HG02884 (cell line): ENCODE measurements around the gene PMPCA.

ENCODE experiments used
- ATAC-seq: cut with Tn5 transposase; IDR thresholded peaks from one replicate; pipeline ENCODE4 v1.9.1; 2021; ENCODE audit warnings: mild to moderate bottlenecking, moderate library complexity; ENCODE audit not compliant: unreplicated experiment

Gene PMPCA, protein sequence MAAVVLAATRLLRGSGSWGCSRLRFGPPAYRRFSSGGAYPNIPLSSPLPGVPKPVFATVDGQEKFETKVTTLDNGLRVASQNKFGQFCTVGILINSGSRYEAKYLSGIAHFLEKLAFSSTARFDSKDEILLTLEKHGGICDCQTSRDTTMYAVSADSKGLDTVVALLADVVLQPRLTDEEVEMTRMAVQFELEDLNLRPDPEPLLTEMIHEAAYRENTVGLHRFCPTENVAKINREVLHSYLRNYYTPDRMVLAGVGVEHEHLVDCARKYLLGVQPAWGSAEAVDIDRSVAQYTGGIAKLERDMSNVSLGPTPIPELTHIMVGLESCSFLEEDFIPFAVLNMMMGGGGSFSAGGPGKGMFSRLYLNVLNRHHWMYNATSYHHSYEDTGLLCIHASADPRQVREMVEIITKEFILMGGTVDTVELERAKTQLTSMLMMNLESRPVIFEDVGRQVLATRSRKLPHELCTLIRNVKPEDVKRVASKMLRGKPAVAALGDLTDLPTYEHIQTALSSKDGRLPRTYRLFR

DNA sequence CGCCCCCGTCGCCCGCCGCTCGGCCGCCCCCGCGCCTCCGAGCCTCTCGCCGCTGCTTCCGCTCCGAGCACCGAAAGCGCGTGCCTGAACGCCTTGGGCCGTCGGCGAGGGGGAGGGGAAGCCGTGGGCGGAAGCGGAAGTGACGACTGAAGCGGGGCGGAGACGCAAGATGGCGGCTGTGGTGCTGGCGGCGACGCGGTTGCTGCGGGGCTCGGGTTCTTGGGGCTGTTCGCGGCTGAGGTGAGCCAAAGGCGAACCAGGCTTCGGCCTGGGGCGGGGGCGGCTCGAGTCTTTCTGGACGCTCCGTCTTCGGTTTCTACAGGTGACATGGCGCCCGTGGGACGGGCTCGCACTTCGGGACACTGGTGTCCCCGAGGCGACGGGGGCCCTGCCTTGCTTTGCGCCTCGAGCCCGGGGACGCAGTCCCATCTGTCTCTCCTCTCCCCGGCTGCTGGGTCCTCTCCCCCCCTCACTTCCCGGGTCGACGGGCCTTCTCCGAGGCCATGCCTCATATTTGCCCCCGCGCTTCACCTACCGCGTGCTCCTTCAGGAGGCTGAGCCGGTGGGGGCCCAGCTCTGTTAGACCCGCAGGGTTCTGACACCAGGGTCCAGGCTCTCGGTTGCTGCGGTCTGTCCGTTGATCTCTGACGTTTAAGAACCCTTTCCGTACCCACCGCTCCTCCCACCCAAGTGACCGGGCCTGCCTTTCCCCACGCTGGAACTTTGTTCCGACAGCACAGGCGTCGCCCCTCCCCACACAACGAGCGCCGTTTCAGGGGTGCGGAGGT lies at the start of gene PMPCA, which contains the start of gene ENTR1:
Gene PMPCA (plus strand): TSS at position 159 of the 788 bp plus-strand sequence. CDS start 11 bp downstream, at position 170.
Gene ENTR1 (minus strand): TSS at position 115 of the 788 bp plus-strand sequence. CDS start 217 bp downstream, outside the sequence.
- peak; percentile 72 for ATAC-seq

DNA sequence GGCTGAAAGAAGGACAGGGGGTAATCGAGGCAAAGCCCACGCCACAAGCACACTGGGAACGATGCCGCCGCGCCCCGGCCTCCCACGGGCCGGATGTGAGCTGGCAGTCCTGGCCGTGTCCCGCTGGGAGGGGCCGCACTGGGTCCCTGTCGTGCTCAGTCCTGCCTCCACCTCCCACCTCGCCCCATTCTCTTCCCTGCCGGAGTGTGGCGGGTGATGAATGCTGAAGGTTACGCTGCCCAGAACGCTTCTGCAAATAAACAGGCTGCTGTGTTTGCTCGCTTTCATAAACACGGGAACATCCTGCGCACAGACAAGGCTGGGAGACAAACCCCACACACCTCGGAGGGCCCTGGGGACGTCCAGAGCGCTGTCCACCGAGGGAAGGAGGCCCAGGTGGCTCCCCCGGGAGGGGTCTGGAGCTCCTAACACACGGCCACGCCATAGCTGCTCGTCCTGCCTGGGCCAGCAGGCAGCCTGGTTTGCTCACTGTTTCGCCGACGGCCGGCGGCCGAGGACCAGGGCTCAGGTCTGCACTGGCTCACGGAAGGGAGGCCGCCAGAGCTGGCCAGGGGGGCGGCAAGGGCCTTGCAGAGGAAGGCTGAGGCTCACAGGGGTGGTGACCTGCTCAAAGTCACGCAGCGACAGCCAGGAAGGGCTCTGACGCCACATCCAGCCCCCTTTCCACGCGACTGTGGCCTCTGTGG lies 49.3 kb upstream of the PMPCA start:
- ATAC-seq, result no peak

DNA sequence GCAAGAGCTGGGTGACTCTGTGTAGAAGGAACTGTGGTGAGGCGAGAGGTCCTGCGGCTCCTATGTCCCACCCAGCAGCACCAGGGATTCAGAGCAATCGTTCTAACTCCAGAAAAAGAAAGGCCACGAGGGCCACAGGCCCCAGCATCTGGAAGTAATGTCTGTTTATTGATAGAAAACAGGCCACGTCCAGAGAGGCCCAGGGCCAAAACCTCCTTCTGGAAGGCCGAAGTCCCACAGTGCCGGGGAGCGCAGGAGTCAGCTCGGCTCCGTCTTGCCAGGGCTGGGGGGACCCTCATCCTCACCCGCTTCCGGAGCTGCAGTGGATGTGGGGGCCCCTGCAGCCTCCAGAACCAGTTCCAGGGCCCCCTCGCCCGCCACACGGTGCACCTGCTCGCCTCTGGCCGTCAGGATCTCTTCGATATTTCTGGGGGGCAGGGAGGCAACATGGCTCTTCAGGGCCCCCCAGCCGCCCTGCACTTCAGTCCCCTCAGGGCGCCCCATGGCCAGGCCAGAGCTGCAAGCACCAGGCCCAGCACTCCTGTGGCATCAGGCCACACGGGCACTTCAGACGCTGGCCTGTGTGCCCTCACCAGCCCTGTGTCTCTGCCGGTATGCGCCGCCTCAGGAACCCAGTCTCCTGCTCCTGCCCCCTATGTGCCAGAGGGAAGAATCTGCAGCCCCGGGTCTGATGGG lies 48.6 kb upstream of the PMPCA start:
- ATAC-seq, result no peak

DNA sequence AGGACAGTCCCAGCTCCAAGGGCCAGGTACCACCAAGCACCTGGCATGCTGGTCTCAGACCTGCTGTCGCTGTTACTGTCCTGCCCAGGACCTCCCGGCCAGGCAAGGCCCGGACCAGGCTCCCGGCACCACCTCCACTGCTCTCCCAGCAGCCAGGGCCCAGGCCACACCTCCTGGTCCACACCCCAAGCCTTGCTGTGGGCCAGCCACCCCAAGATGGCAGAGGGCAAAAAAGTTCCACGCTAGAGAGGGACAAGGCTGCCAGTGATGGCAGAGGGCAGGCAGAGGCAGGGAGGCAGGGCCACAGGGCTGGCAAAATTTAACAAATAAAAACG lies 48.0 kb upstream of the PMPCA start:
- no peak for ATAC-seq

DNA sequence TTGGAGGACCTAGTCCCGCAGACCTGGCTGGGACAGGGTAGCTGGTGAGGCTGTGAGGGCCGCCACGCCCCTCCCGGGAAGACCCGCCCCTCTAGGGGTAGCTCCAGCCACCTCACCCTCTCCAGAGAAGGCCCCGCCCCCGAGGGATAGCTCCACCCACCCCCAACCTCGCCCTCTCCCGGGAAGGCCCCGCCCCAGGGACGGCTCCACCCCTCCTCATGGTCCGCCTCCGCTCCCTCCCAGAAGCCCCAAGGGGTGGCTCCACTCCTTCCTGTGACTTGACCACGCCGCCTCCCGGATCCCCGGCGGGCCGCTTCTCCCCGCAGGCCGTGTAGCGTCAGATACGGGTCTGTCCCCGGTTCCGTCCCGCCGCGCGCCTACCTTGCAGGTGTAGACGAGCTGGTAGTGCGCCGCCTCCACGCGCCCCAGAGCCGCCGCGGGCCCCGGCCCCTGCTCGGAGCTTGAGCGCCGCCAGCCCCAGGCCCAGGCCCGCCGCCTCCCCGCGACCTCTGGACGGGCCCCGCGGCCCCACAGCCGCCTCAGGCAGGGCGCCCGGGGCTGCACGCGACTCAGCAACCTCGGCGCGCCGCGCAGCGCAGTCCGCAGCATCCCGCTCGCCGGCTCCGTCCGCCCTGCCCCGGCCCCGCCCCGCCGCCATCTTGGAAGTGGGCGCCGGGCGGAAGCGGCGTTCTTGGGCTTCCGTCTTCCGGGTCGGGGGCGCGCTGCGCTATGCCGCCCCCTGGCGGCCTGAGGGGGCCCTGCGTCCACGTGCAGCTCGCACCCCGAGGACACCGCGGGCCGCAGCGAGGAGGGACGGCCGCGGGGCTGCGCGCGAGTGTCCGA lies 47.1 kb upstream of the PMPCA start, which contains the start of gene DNLZ:
Gene DNLZ (minus strand): TSS at position 639 of the 843 bp plus-strand sequence. CDS start 30 bp downstream, at position 609.
- peak; percentile 64 for ATAC-seq

DNA sequence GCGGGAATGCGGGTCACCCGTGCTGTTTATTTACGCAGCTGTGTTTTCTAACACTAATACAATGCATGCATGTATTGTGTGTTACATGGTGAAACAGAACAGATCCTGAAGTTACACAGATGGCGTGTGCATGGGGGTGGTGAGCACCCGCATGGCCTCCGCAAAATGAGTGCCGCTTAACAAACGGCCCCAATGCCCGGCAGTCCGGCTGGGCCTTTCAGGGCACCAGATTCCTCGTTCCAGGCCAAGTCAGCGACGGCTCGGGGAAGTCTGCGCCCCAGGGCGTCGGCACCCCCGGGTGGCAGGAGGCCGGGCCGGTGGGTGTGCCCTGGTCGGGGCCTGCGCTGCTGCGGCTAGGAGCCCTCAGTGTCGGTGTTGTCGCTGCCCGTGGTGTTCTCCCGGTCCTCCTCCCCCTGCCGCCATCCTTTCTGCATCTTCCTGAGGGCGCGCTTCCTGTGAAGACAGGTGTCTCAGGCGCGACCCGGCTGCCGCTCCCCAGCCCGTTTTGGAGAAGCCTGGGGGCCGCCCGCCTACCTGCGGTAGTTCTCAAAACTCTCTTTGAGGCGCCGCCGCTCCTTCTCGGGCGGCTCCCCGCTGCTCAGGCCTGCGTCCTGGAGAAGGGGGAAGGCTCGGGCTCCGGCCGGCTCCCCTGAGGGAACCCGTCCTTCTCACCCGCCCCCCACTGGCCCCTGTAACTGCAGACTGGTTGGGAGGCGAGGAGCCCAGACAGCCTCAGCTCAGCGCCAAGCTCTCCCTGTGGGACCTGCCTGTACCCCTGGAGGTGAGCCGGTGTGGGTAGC lies 46.3 kb upstream of the PMPCA start:
- no peak for ATAC-seq

DNA sequence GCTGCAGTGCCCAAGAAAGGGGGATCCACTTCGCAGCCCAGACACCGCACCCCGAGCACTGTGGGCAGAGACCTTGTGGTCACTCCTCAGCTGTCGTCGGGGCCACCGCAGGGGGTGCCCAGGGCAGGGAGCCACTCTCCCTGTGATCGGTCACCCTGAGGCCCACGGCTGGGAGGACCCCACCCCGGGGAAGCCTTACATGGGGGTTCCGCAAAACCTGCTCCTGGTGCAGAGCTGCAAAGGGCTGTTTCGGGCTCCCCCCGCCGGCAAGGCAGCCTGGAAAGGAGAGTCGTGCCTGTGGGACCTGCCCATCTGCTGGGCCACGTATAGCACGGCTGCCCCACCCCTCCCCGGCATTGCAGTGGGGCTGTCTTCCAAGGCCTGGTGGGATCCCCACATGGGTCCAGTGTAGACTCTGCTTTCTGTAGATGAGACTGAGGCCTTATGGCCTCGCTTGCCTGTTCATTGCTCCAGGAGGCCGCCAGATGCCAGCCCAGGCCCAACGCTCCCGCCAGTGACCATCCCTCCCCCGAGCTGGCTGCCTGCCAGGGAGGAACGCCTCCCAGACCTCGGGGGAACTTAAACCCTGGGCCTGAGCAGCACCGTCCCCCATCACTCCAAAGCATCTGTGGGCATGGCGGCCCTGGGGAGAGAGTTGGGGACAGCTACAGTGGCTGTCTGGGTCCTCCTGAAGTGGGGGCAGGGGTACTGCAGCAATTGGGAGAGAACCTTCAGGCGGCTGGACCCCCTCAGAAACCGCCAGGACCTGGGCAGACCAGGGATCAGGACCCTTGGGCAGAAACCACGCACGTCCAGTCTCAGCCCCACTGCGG lies 45.3 kb upstream of the PMPCA start:
- no peak for ATAC-seq

DNA sequence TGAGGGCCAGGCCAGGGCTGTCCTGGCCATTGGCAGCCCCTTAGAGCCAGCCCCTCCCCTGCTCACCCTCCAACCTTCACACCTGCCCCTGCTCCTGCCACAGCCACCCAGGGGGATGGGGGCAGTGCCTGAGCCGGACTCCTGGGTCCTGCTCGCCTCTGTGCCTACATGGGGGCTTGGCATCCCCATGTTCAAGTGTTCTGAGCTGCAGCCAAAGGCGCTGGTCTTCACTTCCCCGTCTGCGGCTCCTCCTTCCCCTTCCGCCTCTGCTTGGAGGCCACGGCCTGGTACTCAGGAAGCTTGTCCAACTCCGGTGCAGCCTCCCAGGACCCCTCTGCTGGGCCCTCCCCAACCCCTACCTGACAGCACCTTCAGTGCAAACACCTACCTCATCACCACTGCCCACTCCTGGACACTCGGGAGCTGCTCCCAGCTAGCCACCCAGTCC lies 44.7 kb upstream of the PMPCA start:
- no peak for ATAC-seq

DNA sequence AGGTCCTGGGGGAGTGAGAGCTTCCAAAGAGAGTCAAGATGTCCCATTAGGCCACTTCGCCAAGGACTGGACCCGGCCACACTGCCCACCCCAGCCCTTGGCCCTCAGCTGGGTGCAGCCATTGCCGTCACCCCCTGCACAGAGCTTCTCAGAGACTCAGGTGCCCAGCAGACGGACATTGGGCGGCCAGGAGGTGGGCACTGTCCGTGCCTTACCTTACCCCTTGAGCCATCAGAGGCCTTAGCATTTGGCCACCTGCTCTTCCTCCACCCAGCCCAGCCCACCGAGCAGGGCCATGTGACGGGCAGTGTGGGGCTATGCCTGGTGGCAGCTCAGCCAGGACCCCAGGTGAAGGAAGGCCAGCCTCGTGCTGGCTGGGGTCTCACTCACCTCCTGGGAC lies 43.6 kb upstream of the PMPCA start:
- no peak for ATAC-seq

DNA sequence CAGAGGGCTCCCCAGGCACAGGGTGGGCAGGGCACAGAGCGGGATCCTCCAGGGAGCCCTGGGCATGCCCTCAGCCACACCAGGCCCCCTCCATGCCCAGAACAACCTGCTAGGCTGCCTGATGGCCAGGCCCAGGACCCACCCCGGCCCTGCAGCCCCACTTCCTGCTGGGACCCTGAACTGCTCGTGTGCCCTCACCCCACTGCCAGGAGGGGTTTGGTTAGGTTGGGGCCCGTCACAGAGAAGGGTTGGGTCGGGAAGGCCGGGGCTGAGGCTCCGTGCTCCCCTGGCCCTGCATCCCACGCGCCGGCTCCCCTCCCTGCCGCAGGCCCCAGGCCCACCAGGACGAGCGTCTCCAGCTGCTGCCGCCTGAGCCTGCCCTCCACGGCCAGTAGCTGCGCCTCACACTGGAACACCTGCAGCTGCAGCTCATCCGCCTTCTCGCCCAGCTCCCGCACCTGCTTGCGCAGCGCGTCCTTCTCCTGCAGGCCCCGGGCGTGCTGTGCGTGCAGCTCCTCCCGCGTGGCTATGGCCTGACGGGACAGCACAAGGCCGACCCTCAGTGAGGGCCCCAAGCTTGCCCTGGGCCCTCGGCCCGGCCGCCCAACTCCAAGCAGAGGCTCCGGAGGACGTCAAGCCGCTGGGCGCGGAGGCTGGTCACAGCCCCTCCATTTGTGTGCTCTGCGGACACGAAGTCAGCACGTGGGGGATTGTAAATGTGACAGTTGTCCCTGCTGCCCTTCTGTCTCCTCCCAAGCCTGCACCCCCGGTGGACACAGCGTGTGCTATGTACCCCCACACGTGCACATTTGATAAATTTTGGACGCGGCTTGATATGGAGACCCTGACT lies 42.9 kb upstream of the PMPCA start:
- ATAC-seq, result no peak

DNA sequence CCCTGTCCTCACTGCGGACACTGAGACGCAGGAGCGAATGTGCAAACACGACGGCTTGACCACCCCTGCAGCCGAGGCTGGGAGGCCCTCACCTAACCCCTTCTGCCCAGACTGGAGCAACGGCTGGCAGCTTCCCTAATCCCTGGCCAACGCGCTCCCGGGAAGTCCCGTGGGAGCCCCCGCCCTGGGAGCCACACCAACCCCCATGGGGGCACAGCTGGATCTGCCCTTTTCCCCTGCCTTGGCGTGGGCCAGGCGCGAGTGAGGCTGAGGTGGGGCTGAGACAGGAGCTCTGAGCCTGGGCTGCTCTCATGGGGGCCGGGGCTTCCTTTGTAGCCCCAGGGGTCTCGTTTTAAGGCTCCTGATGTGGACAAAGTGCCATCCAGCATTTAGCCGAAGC lies 42.3 kb upstream of the PMPCA start:
- ATAC-seq, result no peak

DNA sequence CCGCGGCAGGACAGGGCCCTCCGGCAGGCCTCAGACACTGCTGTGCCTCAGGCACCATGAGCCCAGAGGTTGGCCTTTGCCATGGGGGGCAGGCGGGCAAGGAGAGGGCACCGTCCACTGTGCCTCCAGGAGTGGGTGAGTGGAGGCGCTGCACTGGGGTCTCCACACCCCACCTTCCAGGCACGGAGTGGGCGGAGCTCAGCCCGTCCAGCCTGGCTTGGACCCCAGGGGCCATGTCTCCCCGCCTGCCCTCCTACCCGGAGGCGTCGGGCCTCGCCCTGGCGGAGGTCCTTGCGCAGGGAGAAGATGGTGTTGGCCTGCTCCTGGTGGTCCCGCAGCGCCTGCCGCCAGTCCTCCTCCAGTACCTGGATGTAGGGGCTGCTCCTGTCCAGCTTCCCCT lies 40.4 kb upstream of the PMPCA start:
- ATAC-seq, result no peak

DNA sequence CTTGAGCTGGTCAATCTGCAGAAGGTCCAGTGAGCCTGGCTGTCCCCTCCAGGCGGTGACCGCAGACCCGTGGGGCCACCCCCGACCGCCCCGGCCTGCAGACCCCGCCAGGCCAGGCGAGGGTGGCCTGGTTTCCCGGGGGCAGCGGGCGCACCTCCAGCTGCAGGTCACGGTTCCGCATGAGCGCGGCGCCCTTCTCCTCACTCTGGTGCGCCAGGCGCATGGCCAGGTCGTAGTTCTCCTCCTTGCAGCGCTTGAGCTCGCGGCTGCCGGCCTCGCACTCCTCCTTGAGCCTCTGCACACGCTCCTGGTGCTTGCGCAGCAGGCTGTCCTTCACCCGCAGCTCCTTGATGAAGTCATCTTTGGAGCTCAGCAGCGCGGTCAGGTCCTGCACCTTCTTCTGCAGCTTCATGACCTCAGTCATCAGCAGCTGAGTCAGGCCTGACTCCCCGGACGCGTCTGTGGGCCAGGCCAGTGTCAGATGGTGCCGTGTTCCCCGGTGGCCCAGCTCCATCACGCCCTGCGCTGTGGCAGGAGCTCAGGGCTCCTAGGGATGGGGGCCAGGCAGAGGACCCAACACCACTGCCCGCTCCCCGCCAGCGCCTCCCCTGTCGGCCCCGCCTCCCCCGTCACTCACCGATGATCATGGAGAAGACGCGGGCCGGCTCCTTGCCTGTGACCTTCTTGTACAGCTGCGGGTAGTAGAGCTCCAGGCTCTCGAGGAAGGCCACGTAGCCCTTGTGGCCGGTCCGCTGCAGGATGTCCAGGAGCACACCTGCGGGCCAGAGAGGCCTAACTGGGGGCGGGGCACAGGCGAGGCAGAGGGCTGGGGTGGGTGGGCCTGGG lies 39.5 kb upstream of the PMPCA start:
- ATAC-seq, result no peak

DNA sequence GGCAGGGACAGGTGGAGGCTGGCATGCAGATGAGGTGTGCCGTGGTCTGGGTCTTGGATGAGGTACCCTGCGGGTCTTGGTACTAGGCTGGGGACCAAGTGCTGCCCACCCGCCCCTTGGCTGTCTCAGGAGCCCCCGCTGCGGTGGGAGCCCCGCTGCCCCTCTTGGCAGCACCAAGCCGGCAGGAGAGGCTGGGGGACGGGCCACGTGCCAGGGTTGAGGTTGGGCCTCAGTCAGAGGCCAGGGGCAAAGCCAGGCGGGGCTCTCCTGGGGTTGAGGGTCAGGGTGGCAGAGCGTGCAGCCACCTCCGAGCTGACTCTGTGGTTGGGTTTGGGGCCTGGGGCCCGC lies 39.0 kb upstream of the PMPCA start:
- ATAC-seq, result no peak

DNA sequence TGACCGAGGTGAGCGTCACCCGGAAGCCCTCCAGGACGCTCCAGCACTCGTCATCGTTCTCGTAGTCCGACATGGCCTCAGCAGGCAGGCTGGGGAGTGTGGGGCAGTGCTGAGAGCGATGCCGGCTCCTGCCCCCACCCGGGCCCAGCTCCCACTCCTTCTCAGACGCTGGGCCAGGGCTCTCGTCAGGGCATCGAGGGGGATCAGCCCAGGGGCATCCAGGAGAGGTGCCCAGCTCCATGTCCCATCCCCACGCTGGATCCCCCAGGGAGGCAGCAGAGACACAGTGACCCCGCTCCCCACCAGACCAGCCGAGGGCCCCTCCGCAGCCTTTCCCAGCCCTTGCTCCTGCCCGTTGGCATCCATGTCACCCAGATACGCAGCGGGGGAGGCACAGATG lies 38.5 kb upstream of the PMPCA start:
- ATAC-seq, result no peak
